HepG2 (cell line): ENCODE data around the gene ACADVL. TPM values are rescaled to one million over a fixed set of nuclear protein-coding genes. Genes with fewer than 3 reads are reported as not detected.

Experiments used
- CC2D1A ChIP-seq: sonication (generic); formaldehyde crosslinking; IDR thresholded peaks from 2 replicates; pipeline ENCODE4 v1.8.1; 2023; ENCODE audit warnings: mild to moderate bottlenecking, missing genetic modification reagents
- FOXK2 ChIP-seq: fragments of 450-650 bp; IDR thresholded peaks from 2 replicates; pipeline ENCODE4 v1.6.1; 2016
- HMG20B ChIP-seq: conservative IDR thresholded peaks from 2 replicates; pipeline ENCODE4 v1.6.1; 2016; ENCODE audit warnings: missing genetic modification reagents, missing compliant biosample characterization
- SNAPC4 ChIP-seq: sonication (generic); formaldehyde crosslinking; IDR thresholded peaks from 2 replicates; pipeline ENCODE4 v1.4.0; 2020; ENCODE audit warnings: mild to moderate bottlenecking, missing genetic modification reagents
- ZBTB46 ChIP-seq: sonication (generic); formaldehyde crosslinking; IDR thresholded peaks from 2 replicates; pipeline ENCODE4 v1.4.0; 2020; ENCODE audit warnings: mild to moderate bottlenecking, missing genetic modification reagents, borderline replicate concordance
- ZNF335 ChIP-seq: sonication (generic); formaldehyde crosslinking; IDR thresholded peaks from 2 replicates; pipeline ENCODE4 v1.4.0; 2020; ENCODE audit warnings: missing genetic modification reagents
- ZNF512 ChIP-seq: sonication (generic); formaldehyde crosslinking; IDR thresholded peaks from 2 replicates; pipeline ENCODE4 v1.4.0; 2020; ENCODE audit warnings: mild to moderate bottlenecking, missing genetic modification reagents
- ZNF709 ChIP-seq: sonication (generic); formaldehyde crosslinking; IDR thresholded peaks from 2 replicates; pipeline ENCODE4 v1.5.0; 2020; ENCODE audit warnings: mild to moderate bottlenecking, missing genetic modification reagents
- ZNF878 ChIP-seq: sonication (generic); formaldehyde crosslinking; IDR thresholded peaks from 2 replicates; pipeline ENCODE4 v1.8.1; 2023; ENCODE audit warnings: mild to moderate bottlenecking, missing genetic modification reagents, moderate library complexity
- polyA plus RNA-seq, 8 experiments: library from polyadenylated mRNA; depleted of rRNA in 3 of 8; stranded (reverse) in 7 of 8; unstranded in 1 of 8; fragments of >200 nt; fragmentation: Illumina TruSeq in 4 of 8; extraction: Trizol in 4 of 8; gene quantifications; 2 replicates each; pipeline versions ENCODE4 v1.2.1 to v1.2.3, GENCODE V29; 2011 to 2016; ENCODE audit warnings: low read depth in 4 of 8, missing spikeins in 1 of 8, mixed read lengths in 1 of 8; ENCODE audit not compliant: insufficient read depth in 1 of 8
- total RNA-seq, 5 experiments: library from RNA; depleted of rRNA; stranded (reverse); fragments of >200 nt; fragmentation: Illumina TruSeq; extraction: Trizol; gene quantifications; 2 replicates each; pipeline ENCODE4 v1.2.3, GENCODE V29; 2016; ENCODE audit warnings: low read depth in 1 of 5
- TF ChIP-seq, protein P1 (sequence below): sonication (generic); formaldehyde crosslinking; IDR thresholded peaks from 2 replicates; pipeline ENCODE4 v1.8.1; 2023; ENCODE audit warnings: mild to moderate bottlenecking, inconsistent platforms, moderate library complexity, missing genetic modification reagents, borderline replicate concordance
- TF ChIP-seq, protein P2 (sequence below): sonication (generic); formaldehyde crosslinking; conservative IDR thresholded peaks from 2 replicates; pipeline ENCODE4 v1.8.0; 2022; ENCODE audit warnings: low read depth, missing genetic modification reagents
- TF ChIP-seq, protein P3 (sequence below): sonication (generic); formaldehyde crosslinking; IDR thresholded peaks from 2 replicates; pipeline ENCODE4 v1.5.1; 2020; ENCODE audit warnings: missing genetic modification reagents, mild to moderate bottlenecking, borderline replicate concordance

The ACADVL gene
- total and polyA plus RNA-seq, 2 of the 13 experiments (the other 11 are each of a cell fraction or from before 2014, with no cell fraction given), result 219 to 412 TPM

DNA sequence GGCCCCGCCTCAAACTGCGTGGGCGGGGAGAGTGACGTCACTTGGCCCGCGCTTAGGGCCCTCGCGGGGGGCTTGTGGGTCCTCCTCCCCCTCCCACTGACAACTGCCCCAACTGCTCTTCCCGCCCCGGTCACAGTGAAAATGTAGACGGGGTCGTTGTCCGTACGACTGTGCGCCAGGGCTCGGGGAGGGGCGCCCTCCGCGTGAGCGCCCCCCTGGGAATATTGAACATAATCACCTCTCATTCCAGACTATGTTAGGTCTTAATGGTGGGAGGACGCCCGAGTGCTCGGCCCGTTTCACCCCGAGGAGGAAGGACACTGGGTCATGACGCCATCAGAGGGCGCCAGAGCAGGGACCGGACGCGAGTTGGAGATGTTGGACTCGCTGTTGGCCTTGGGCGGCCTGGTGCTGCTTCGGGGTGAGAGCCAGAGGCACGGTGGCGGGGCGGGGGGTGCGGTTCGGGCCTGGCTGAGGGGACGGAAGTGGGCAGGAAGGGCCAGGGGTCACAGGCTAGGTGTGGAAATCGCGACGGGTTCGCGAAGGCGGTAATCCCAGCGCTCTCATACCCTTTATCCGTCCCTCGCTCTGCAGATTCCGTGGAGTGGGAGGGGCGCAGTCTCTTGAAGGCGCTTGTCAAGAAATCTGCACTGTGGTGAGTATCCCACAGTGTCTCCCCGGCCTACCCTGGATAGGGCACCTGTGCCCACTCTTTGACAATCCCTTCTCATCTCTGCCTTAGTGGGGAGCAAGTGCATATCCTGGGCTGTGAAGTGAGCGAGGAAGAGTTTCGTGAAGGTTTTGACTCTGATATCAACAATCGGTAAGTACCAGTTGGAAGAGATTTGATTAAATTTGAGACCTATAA, 32.7 kb downstream of the ACADVL start, which contains the start of gene ELP5 (continued):
- TF ChIP-seq, protein P1, sequence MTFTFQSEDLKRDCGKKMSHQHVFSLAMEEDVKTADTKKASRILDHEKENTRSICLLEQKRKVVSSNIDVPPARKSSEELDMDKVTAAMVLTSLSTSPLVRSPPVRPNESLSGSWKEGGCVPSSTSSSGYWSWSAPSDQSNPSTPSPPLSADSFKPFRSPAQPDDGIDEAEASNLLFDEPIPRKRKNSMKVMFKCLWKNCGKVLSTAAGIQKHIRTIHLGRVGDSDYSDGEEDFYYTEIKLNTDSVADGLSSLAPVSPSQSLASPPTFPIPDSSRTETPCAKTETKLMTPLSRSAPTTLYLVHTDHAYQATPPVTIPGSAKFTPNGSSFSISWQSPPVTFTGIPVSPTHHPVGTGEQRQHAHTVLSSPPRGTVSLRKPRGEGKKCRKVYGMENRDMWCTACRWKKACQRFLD (CRISPR knock-in tag), result no peak; the same call in 1 of the 2 replicates
- no peak for TF ChIP-seq CC2D1A (CRISPR knock-in tag)
- TF ChIP-seq, protein P2, sequence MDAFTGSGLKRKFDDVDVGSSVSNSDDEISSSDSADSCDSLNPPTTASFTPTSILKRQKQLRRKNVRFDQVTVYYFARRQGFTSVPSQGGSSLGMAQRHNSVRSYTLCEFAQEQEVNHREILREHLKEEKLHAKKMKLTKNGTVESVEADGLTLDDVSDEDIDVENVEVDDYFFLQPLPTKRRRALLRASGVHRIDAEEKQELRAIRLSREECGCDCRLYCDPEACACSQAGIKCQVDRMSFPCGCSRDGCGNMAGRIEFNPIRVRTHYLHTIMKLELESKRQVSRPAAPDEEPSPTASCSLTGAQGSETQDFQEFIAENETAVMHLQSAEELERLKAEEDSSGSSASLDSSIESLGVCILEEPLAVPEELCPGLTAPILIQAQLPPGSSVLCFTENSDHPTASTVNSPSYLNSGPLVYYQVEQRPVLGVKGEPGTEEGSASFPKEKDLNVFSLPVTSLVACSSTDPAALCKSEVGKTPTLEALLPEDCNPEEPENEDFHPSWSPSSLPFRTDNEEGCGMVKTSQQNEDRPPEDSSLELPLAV (CRISPR knock-in tag), result no peak
- 0 out of 2 replicates have a peak, but pooled peaks have one; percentile 36 for TF ChIP-seq FOXK2
- peak; percentile 68; the same call in 1 of the 2 replicates for TF ChIP-seq ZNF709
- TF ChIP-seq HMG20B (CRISPR knock-in tag), result no peak
- TF ChIP-seq SNAPC4 (CRISPR knock-in tag), result peak; percentile 80
- TF ChIP-seq ZNF335, result peak; percentile 65; the same call in 1 of the 2 replicates
- no peak for TF ChIP-seq ZNF512
- no peak for TF ChIP-seq ZNF878 (CRISPR knock-in tag)
- TF ChIP-seq, protein P3, sequence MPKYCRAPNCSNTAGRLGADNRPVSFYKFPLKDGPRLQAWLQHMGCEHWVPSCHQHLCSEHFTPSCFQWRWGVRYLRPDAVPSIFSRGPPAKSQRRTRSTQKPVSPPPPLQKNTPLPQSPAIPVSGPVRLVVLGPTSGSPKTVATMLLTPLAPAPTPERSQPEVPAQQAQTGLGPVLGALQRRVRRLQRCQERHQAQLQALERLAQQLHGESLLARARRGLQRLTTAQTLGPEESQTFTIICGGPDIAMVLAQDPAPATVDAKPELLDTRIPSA (CRISPR knock-in tag), result no peak
- TF ChIP-seq ZBTB46 (CRISPR knock-in tag), result no peak
